Fibroblast of lung (primary cell): ENCODE data around the gene GYG1.

ENCODE experiments used
- CTCF ChIP-seq, 2 donors: IDR thresholded peaks in 1 of 2; conservative IDR thresholded peaks in 1 of 2; 1 replicate in 1 of 2; 2 replicates in 1 of 2; pipeline ENCODE4 v1.5.1; 2011 to 2012; ENCODE audit warnings: low read length in 2 of 2, control low read depth in 1 of 2, inconsistent platforms in 1 of 2, low read depth in 1 of 2, mild to moderate bottlenecking in 1 of 2
- EZH2 ChIP-seq: IDR thresholded peaks from 2 replicates; pipeline ENCODE4 v1.5.1; 2012; ENCODE audit warnings: low read length, control low read depth, mild to moderate bottlenecking; ENCODE audit errors: missing control alignments

GRCh38 chr3:149042789-149043386, 51.5 kb downstream of the GYG1 start:
- TF ChIP-seq CTCF (conservative IDR thresholded peaks at IDR 0.05 in 1 of 2, IDR thresholded peaks at IDR 0.05 in 1 of 2; ENCODE audit: low read depth in 1 of 2, low read length in 2 of 2) (no peak), EZH2 (no peak)
